ENCODE results near the gene OR2AT4.

GRCh38 chr11:75084883-75085282, 11.8 kb downstream of the OR2AT4 start:
- TF ChIP-seq CTCF (IDR thresholded peaks at IDR 0.05) (no peak), POLR2A (IDR thresholded peaks at IDR 0.05) (no peak), POLR2AphosphoS5 (IDR thresholded peaks at IDR 0.05) (no peak)
